Activated naive CD8-positive, alpha-beta T cell (primary cell): Measurements from ENCODE around the gene NLGN1.

Source experiments
- H3K27ac Mint-ChIP-seq: one replicate; pipeline ENCODE4 v1.8.0; 2021; ENCODE audit warnings: mixed read lengths
- H3K27me3 Mint-ChIP-seq: one replicate; pipeline ENCODE4 v1.8.0; 2021; ENCODE audit warnings: mixed read lengths
- H3K36me3 Mint-ChIP-seq: one replicate; pipeline ENCODE4 v1.8.0; 2021; ENCODE audit warnings: mixed read lengths
- H3K4me1 Mint-ChIP-seq: one replicate; pipeline ENCODE4 v1.8.0; 2021; ENCODE audit warnings: low read depth, mixed read lengths
- H3K4me3 Mint-ChIP-seq: one replicate; pipeline ENCODE4 v1.8.0; 2021; ENCODE audit warnings: mild to moderate bottlenecking, mixed read lengths
- H3K9me3 Mint-ChIP-seq: one replicate; pipeline ENCODE4 v1.8.0; 2021; ENCODE audit warnings: low read depth, mixed read lengths

The NLGN1 gene

DNA sequence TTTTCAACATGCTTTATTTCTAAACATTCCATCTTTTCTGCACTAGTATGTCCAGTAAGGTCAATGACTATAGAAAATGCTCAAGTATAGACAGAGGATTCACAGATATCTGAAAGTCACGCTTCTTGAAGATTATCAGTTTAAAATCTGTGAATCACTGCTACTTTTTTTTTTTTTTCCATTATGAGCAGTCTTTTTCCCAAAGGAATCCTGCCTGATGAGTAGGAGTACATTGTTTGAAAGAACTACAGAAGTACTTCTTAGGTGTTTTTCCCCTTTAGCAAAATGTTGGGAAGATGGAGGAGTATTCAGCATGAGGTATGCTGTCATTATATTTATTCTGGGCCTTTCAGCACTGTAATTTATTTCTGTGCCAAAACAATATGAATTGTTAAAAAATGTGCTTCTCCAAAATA is 266.2 kb downstream of the NLGN1 start:
- H3K4me1 Mint-ChIP-seq = no peaks in the 10 kb centered on the region
- H3K27ac Mint-ChIP-seq = no peak overlapping the region
- peaks cover 4% of the 10 kb centered on the region for H3K9me3 Mint-ChIP-seq
- H3K36me3 Mint-ChIP-seq = no peaks in the 10 kb centered on the region
- H3K27me3 Mint-ChIP-seq = no peaks in the 10 kb centered on the region
- no peak overlapping the region for H3K4me3 Mint-ChIP-seq

DNA sequence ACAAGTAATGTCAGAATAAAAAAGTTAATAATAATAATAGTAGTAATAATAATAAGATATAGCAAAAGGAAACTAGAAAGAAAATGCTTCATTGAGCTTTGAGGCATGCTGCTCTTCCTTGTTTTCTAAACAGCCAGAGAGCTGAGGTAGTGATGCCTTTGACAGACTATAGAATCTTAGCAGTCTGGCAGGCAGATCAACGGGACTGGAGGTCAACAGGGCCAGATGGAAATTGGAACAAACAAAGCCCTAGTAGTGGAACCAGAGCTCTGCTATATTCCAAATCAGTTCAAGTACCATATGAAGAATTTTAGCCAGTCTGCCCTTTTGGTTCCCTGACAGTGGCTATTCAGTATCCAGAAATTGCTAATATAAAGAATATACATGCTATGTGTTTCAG is 278.6 kb downstream of the NLGN1 start:
- H3K27me3 Mint-ChIP-seq = no peaks in the 10 kb centered on the region
- no peaks in the 10 kb centered on the region for H3K36me3 Mint-ChIP-seq
- no peaks in the 10 kb centered on the region for H3K4me1 Mint-ChIP-seq
- H3K27ac Mint-ChIP-seq = no peak overlapping the region
- H3K4me3 Mint-ChIP-seq = no peak overlapping the region
- H3K9me3 Mint-ChIP-seq = peaks cover 6% of the 10 kb centered on the region

DNA sequence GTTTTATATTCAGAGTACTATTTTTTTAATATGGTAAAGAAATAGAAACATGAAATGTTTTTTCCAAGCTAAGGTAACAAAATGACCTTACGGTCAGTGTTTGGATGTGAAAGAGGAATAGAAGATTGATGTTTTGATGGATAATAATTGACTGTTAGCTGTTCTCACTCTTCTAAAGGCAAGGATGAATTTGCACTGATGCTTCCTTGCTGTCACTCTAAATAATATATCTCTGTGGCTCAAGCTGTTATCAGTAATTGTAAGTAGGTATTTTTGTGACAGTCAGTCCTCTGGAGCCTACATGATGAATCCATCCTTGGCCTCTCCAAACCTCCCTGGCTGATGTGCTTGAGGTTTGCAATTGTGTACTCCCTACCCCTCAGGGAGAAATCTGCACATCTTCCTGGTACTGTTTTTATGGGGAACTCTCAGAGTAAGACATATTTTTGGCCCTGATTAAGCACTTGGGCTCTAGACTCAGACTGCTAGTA is 283.7 kb downstream of the NLGN1 start:
- no peaks in the 10 kb centered on the region for H3K4me1 Mint-ChIP-seq
- no peak overlapping the region for H3K27ac Mint-ChIP-seq
- H3K9me3 Mint-ChIP-seq = no peaks in the 10 kb centered on the region
- no peak overlapping the region for H3K4me3 Mint-ChIP-seq
- no peaks in the 10 kb centered on the region for H3K27me3 Mint-ChIP-seq
- H3K36me3 Mint-ChIP-seq = no peaks in the 10 kb centered on the region

DNA sequence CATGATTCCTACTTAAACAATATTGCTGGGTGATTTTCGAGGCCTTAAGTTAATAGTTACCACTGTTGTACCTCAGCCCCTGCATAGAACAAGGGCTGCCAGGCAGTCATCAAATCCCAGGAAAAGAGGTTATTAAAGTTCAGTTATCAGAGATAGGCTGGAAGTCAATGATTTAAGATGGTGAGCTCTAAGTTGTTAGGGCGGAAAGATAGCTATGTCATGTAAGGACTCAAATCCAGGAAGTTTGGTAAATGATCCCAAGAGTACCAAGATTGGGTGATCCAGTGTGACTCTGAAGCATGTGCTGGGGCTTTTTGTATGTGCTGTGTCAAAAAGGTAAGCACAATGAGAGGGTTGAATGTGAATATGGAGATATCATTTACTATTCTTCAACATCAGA is 287.9 kb downstream of the NLGN1 start:
- no peak overlapping the region for H3K4me3 Mint-ChIP-seq
- no peaks in the 10 kb centered on the region for H3K36me3 Mint-ChIP-seq
- H3K27ac Mint-ChIP-seq = no peak overlapping the region
- no peaks in the 10 kb centered on the region for H3K9me3 Mint-ChIP-seq
- H3K27me3 Mint-ChIP-seq = no peaks in the 10 kb centered on the region
- no peaks in the 10 kb centered on the region for H3K4me1 Mint-ChIP-seq

DNA sequence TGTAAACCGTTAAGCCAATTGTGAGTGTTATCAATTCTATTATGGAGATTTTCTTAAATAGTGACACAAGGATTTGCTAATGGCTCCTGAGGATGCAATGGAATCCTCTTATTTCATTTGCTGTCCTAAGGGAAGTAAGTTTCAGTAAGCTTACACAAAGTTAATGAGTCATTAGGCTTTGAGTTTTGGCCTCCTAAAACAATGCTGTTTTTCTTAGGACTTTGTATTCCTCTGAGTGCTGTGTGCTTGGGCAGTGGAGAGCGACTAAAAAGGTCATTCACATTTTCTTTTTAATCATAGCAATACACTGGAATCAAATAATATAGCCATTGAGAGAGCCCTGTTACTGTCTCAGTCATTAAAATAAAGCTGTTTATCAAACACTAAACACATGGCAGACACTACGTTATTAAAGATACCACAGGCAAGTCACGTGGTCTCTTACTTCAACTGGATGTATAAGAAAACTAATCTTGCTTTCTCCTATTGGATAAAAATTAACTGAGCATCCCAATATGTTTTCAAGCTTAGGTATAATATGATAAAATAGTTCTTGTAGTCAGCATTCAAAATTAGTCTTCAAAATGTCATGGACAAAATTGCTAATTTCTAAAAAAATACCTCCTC is 290.8 kb downstream of the NLGN1 start:
- Mint-ChIP-seq H3K4me3 (no peak overlapping the region), H3K27me3 (no peaks in the 10 kb centered on the region), H3K4me1 (no peaks in the 10 kb centered on the region)

DNA sequence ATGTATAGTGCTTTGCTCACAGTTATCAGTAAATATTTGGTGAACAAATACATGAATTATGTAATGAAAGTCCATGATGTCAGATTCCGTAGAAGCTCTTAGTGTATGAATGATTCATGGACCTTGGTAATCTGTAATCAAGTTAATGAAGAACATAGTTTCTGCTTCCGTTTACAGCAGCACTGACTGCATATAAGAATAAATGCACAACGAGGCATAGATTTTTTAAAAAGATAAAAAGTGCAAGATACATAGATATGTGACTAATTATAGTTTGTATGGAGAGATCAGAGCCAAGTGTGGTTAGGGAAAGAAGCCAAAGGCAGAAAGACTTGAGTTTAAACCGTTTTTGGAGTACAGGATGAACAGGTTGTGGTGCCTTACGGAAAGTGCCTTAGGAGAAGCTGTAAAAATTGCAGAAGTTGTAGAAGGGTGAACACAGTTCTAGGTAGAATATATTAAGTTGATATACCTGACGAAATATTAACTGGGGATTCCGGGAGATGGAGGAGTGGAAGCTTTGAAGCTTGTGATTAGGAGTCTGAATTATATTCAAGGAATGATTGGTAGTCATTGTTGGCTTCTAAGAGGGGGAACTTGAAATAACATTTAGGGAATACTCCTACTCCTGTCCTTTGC is 293.1 kb downstream of the NLGN1 start:
- H3K27ac Mint-ChIP-seq = no peak overlapping the region
- no peaks in the 10 kb centered on the region for H3K27me3 Mint-ChIP-seq
- no peaks in the 10 kb centered on the region for H3K4me1 Mint-ChIP-seq
- H3K9me3 Mint-ChIP-seq = no peaks in the 10 kb centered on the region
- H3K36me3 Mint-ChIP-seq = no peaks in the 10 kb centered on the region
- no peak overlapping the region for H3K4me3 Mint-ChIP-seq

More for the DNA sequence above, 290.8 kb downstream of the NLGN1 start:
- Mint-ChIP-seq H3K27ac (no peak overlapping the region), H3K9me3 (no peaks in the 10 kb centered on the region), H3K36me3 (no peaks in the 10 kb centered on the region)

DNA sequence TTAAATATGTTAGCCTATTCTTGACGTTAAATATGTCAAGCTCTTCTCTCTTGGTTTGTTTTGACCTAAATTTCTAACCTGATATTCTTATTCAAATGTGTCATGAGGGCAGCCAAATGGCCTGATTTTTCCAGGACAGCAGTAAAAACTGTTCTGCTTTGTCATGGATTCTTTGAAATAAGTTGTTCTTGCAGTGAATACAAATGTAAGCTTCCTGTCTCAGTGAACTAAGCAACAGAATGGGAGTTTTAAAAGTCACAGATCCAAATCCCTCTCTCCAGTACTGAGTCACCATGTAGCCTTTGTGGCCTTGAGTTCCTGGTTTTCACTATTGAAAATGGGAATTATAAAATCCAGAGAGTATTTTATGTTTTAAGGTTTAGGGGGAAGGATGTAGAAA is 301.8 kb downstream of the NLGN1 start:
- H3K4me1 Mint-ChIP-seq = no peaks in the 10 kb centered on the region
- no peaks in the 10 kb centered on the region for H3K36me3 Mint-ChIP-seq
- no peak overlapping the region for H3K27ac Mint-ChIP-seq
- H3K9me3 Mint-ChIP-seq = no peaks in the 10 kb centered on the region
- H3K27me3 Mint-ChIP-seq = no peaks in the 10 kb centered on the region
- no peak overlapping the region for H3K4me3 Mint-ChIP-seq

DNA sequence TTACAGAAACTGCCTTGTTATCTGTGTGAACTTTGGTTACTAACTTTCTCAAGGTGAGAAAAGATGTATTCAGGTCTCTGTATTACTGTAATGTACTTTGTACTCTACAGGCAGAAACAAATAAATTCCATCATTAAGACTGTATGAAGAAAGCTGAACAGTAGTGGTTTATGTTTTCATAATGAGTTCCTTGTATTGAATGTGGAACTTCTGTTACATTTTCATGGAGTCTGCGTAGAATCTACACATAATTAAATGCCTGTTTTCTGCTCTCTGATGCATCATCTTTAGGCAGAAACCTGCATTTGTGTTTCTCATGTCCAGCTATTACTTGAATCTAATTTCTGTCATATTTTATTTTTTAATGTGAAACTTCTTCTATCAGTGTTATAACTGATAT is 302.8 kb downstream of the NLGN1 start:
- Mint-ChIP-seq H3K27me3 (no peaks in the 10 kb centered on the region), H3K36me3 (no peaks in the 10 kb centered on the region), H3K4me3 (no peak overlapping the region), H3K27ac (no peak overlapping the region), H3K9me3 (no peaks in the 10 kb centered on the region), H3K4me1 (no peaks in the 10 kb centered on the region)

DNA sequence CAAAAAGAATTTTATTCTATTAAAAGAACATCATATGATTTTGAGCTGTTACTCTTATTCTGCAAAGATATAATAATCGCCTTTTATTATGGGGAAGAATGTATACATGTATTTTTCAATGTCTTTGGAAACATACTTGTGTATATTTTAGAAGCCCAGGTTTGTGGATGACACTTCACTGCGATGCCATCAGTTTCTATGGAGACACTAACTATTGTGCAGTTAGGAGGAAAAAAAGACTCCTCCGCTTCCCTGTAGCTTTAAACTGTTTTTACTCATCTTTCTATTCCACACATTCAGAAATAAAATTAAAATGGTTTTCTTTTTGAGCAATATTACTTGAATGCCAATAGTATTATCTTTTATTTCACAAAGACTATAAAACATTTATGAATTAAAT is 305.0 kb downstream of the NLGN1 start:
- H3K4me3 Mint-ChIP-seq = no peak overlapping the region
- H3K27ac Mint-ChIP-seq = no peak overlapping the region
- no peaks in the 10 kb centered on the region for H3K4me1 Mint-ChIP-seq
- no peaks in the 10 kb centered on the region for H3K9me3 Mint-ChIP-seq
- no peaks in the 10 kb centered on the region for H3K36me3 Mint-ChIP-seq
- H3K27me3 Mint-ChIP-seq = no peaks in the 10 kb centered on the region

DNA sequence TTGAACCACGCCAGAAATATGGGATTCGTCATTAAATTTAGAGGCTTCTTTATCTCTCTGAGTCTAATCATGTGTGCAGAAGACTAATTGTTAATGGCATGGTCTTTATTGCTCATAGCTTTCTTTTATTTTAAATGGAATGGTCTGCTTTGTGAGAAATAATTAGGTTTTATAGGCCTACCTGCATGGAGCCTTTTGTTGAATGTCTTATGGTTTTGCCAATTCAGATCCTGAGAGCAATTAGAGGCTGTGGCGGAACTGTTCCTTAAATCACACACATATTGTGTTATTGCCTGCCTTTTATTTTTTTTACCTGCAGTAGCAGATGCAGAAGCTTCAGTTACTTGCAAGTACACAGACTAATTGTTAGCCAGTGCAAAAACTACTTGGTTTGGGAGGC is 306.2 kb downstream of the NLGN1 start:
- H3K9me3 Mint-ChIP-seq = no peaks in the 10 kb centered on the region
- no peaks in the 10 kb centered on the region for H3K27me3 Mint-ChIP-seq
- H3K4me1 Mint-ChIP-seq = no peaks in the 10 kb centered on the region
- H3K36me3 Mint-ChIP-seq = no peaks in the 10 kb centered on the region
- no peak overlapping the region for H3K4me3 Mint-ChIP-seq
- no peak overlapping the region for H3K27ac Mint-ChIP-seq

DNA sequence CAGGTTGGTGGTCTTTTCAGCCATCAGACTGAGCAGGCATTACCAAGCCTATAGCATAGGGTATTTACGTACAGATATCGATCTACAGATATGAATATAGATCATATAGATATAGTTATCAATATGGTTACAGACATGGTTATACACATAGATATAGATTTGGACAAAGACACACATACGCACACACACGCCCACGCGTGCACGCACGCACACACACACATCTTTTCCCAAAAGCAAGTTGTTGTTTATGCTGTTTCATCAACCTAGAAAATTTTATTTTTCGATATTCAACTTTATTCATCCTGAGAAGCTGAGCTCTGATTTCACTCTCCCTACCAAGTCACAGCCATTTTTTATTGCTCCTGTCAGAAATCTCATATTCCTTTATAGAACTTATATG is 309.1 kb downstream of the NLGN1 start:
- no peak overlapping the region for H3K27ac Mint-ChIP-seq
- H3K27me3 Mint-ChIP-seq = no peaks in the 10 kb centered on the region
- H3K36me3 Mint-ChIP-seq = no peaks in the 10 kb centered on the region
- no peaks in the 10 kb centered on the region for H3K9me3 Mint-ChIP-seq
- no peak overlapping the region for H3K4me3 Mint-ChIP-seq
- H3K4me1 Mint-ChIP-seq = no peaks in the 10 kb centered on the region

DNA sequence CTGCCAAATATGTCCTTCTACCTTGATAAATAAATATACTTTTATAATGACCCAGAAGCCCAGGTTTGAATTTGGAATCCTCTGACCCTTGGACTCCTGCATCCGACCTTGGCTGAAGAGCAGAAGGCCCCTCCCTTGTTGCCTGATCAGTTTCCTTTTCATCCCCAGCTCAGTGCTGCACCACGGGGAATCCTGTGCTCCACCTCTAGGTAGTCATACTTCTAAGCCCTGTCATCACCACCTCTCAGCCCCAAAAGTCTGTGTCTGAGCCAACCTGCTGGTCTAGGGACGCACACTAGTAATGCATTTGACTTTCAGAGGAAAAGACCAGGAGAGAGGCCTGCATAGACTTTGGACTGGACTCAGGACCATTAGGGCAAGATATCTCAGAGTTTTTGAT is 310.6 kb downstream of the NLGN1 start:
- Mint-ChIP-seq H3K27ac (no peak overlapping the region), H3K9me3 (no peaks in the 10 kb centered on the region), H3K4me1 (no peaks in the 10 kb centered on the region), H3K36me3 (no peaks in the 10 kb centered on the region), H3K27me3 (no peaks in the 10 kb centered on the region), H3K4me3 (no peak overlapping the region)

DNA sequence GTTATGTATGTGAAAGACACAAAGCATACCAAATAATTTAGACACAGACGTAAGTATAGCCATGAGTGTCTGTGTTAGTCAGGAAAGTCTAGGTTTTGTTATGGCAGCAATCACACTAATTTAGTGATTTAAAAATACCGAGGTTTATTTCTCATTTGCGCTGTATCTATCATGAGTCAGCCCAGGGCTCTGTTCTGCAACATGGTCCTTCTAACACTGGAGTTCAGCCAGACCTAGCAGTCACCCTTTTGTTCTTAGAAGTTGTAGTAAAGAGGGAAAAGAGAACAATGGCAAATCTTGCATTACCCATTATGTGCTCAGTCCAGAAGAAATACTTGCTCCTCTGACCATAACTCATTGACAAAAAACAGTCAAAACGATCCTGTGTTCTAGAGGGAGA is 311.5 kb downstream of the NLGN1 start:
- Mint-ChIP-seq H3K27ac (no peak overlapping the region), H3K4me3 (no peak overlapping the region), H3K9me3 (no peaks in the 10 kb centered on the region), H3K4me1 (no peaks in the 10 kb centered on the region), H3K27me3 (no peaks in the 10 kb centered on the region), H3K36me3 (no peaks in the 10 kb centered on the region)

DNA sequence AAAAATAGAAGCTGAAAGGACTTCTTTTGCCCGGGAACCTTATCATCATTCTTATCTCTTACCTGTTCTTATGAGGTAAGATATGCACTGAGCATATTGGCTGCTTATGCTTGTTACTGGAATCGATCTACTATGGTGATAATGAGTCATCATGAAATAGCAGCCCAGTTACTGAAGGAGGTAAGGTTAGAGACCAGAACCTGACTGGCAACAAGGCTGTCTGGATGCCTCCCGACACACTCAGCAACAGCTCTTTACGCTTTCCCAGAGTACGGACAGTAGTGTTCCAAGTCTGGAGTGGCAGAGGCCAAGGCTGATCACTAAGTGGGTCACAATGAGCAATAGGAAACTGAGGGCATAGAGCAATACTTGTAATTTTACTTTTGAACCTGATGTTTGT is 314.1 kb downstream of the NLGN1 start:
- no peaks in the 10 kb centered on the region for H3K27me3 Mint-ChIP-seq

DNA sequence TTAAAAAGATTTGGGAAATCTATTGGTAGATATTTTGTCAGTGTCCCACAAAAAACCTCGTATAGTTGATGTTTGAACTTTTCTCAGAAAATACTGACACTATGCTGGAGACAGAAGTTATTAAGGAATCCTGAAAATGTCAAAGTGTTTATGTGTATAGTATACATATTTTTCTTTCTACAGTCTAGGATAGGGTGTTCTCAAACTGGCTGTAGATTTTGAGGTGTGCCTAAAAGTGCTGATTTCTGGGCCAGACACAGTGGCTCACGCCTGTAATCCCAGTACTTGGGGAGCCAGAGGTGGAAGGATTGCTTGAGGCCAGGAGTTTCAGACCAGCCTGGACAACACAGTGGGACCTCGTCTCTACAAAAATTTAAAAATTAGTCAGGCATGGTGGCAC is 322.0 kb downstream of the NLGN1 start:
- no peak overlapping the region for H3K27ac Mint-ChIP-seq
- no peak overlapping the region for H3K4me3 Mint-ChIP-seq
- H3K36me3 Mint-ChIP-seq = no peaks in the 10 kb centered on the region
- H3K4me1 Mint-ChIP-seq = no peaks in the 10 kb centered on the region
- H3K9me3 Mint-ChIP-seq = peaks cover 4% of the 10 kb centered on the region
- no peaks in the 10 kb centered on the region for H3K27me3 Mint-ChIP-seq

More for the DNA sequence above, 314.1 kb downstream of the NLGN1 start:
- Mint-ChIP-seq H3K9me3 (no peaks in the 10 kb centered on the region), H3K4me3 (no peak overlapping the region), H3K4me1 (no peaks in the 10 kb centered on the region), H3K36me3 (no peaks in the 10 kb centered on the region), H3K27ac (no peak overlapping the region)

DNA sequence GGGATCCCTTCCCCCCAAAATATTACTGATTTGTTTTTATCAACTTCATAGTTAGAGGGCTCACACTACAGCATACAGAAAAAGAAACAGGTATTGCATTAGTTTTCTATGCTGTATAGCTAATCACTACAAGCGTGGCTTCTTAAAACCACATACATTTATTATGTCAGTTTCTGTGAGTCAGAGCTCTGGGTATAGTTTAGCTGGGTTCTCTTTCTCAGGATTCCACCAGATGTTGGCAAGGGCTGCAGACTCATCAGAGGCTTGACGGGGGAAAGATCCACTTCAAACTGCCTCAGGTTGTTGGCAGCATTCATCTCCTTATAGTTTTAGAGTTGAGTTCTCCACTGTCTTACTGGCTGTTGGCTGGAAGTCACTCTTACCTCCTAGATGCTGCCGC is 328.0 kb downstream of the NLGN1 start:
- no peaks in the 10 kb centered on the region for H3K9me3 Mint-ChIP-seq
- no peaks in the 10 kb centered on the region for H3K4me1 Mint-ChIP-seq
- H3K27me3 Mint-ChIP-seq = no peaks in the 10 kb centered on the region
- no peak overlapping the region for H3K27ac Mint-ChIP-seq
- no peaks in the 10 kb centered on the region for H3K36me3 Mint-ChIP-seq
- no peak overlapping the region for H3K4me3 Mint-ChIP-seq
